Measurements from ENCODE around the gene CHID1. TPM values are rescaled to one million over a fixed set of nuclear protein-coding genes. Genes with fewer than 3 reads are reported as not detected.

Gene CHID1
- total and polyA plus RNA-seq, 9 of the 15 experiments (the other 6 are each of a cell fraction or from before 2014, with no cell fraction given), result 15.1 to 108 (median 39.8) TPM

DNA sequence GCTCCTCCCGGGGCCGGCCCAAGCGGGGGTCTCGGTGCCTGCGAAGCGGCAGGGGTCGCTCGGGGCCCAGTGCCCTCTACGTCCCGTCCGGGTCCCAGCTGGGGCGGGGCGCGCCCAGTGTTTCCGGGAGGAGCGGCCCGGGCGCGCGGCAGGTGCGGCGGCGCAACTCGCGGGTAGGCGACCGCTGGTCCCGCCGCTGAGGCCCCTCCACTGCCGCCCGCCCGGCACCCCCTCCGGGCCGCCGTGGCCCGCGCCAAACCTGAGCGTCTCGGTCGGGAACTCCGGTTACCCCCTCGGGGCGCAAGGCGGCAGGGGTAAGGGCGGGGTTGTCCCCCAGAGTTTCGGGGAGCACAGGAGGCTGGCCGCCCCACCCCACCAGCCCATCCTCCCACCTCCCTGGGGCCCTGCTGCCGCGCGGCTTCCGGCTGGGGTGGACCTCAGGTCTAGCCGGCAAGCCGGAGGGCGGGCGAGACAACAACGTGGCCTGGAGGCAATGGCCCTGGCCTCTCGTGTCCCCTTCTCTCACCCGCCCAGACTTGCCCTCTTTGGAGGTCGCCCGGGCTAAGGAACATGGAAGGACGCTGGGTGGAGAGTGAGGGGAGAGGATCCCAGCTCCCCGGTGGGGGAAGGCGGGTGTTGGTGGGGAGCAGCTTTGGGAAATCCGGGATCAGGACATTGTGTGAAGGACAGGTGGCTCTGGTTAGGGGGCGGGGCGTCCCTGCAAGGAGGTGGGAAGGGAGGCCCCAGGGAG, 83.3 kb downstream of the CHID1 start (continued):
- TF ChIP-seq, protein P1, sequence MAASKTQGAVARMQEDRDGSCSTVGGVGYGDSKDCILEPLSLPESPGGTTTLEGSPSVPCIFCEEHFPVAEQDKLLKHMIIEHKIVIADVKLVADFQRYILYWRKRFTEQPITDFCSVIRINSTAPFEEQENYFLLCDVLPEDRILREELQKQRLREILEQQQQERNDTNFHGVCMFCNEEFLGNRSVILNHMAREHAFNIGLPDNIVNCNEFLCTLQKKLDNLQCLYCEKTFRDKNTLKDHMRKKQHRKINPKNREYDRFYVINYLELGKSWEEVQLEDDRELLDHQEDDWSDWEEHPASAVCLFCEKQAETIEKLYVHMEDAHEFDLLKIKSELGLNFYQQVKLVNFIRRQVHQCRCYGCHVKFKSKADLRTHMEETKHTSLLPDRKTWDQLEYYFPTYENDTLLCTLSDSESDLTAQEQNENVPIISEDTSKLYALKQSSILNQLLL (CRISPR knock-in tag; IDR thresholded peaks at IDR 0.05; ENCODE audit: borderline replicate concordance), result no peak
- TF ChIP-seq SMARCA4 (IDR thresholded peaks at IDR 0.05) (no peak), NR3C1 (CRISPR knock-in tag; IDR thresholded peaks at IDR 0.05) (no peak), CHD4 (IDR thresholded peaks at IDR 0.05; ENCODE audit: insufficient read depth, insufficient replicate concordance, low read depth, low read length, poor library complexity, severe bottlenecking) (no peak), ZNF780A (CRISPR knock-in tag; IDR thresholded peaks at IDR 0.05) (no peak), ZKSCAN3 (CRISPR knock-in tag; IDR thresholded peaks at IDR 0.05) (no peak), NCOR1 (IDR thresholded peaks at IDR 0.05) (peak; percentile 31), TCFL5 (CRISPR knock-in tag; conservative IDR thresholded peaks at IDR 0.05) (no peak), CXXC5 (CRISPR knock-in tag; IDR thresholded peaks at IDR 0.05) (peak; percentile 79), ZBTB26 (CRISPR knock-in tag; IDR thresholded peaks at IDR 0.05) (0 out of 2 replicates have a peak, but pooled peaks have one; percentile 26), DMBX1 (CRISPR knock-in tag; IDR thresholded peaks at IDR 0.05; ENCODE audit: borderline replicate concordance) (no peak), YY1 (IDR thresholded peaks at IDR 0.05; ENCODE audit: borderline replicate concordance in 1 of 3, control insufficient read depth in 1 of 3, extremely low read depth in 1 of 3, insufficient read depth in 3 of 3, insufficient read length in 1 of 3, insufficient replicate concordance in 2 of 3, low read depth in 1 of 3, low read length in 2 of 3) (peak in 1 of 3 experiments; percentile 40), PATZ1 (CRISPR knock-in tag; IDR thresholded peaks at IDR 0.05; ENCODE audit: borderline replicate concordance) (no peak), POLR2G (IDR thresholded peaks at IDR 0.05; ENCODE audit: low read depth, low read length) (peak; percentile 89), PYGO2 (tag; IDR thresholded peaks at IDR 0.05) (no peak)
- TF ChIP-seq, protein P2, sequence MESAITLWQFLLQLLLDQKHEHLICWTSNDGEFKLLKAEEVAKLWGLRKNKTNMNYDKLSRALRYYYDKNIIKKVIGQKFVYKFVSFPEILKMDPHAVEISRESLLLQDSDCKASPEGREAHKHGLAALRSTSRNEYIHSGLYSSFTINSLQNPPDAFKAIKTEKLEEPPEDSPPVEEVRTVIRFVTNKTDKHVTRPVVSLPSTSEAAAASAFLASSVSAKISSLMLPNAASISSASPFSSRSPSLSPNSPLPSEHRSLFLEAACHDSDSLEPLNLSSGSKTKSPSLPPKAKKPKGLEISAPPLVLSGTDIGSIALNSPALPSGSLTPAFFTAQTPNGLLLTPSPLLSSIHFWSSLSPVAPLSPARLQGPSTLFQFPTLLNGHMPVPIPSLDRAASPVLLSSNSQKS (CRISPR knock-in tag; IDR thresholded peaks at IDR 0.05), result no peak
- TF ChIP-seq, protein P3, sequence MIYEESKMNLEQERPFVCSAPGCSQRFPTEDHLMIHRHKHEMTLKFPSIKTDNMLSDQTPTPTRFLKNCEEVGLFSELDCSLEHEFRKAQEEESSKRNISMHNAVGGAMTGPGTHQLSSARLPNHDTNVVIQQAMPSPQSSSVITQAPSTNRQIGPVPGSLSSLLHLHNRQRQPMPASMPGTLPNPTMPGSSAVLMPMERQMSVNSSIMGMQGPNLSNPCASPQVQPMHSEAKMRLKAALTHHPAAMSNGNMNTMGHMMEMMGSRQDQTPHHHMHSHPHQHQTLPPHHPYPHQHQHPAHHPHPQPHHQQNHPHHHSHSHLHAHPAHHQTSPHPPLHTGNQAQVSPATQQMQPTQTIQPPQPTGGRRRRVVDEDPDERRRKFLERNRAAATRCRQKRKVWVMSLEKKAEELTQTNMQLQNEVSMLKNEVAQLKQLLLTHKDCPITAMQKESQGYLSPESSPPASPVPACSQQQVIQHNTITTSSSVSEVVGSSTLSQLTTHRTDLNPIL (CRISPR knock-in tag; IDR thresholded peaks at IDR 0.05), result no peak
